Type B pancreatic cell (in vitro differentiated cells): ENCODE results near the gene NEDD4L. TPM values are rescaled to one million over a fixed set of nuclear protein-coding genes. Genes with fewer than 3 reads are reported as not detected.
A peak's percentile ranks its signal among the peaks of the same experiment; 100 is the strongest.

ENCODE experiments used
- DNase-seq: peaks from one replicate; pipeline ENCODE4 v3.0.0; 2021; ENCODE audit warnings: mixed read lengths; ENCODE audit not compliant: unreplicated experiment; ENCODE audit errors: extremely low spot score
- H3K27ac Mint-ChIP-seq: 2 replicates; pipeline ENCODE4 v1.8.0; 2021; ENCODE audit warnings: mild to moderate bottlenecking, mixed read lengths
- H3K27me3 Mint-ChIP-seq: 2 replicates; pipeline ENCODE4 v1.8.0; 2021; ENCODE audit warnings: mixed read lengths
- H3K36me3 Mint-ChIP-seq: 2 replicates; pipeline ENCODE4 v1.8.0; 2021; ENCODE audit warnings: mixed read lengths
- H3K4me1 Mint-ChIP-seq: one replicate; pipeline ENCODE4 v1.8.0; 2021; ENCODE audit warnings: mixed read lengths; ENCODE audit not compliant: unreplicated experiment
- H3K4me3 Mint-ChIP-seq: 2 replicates; pipeline ENCODE4 v1.8.0; 2021; ENCODE audit warnings: mild to moderate bottlenecking, mixed read lengths
- H3K9me3 Mint-ChIP-seq: 2 replicates; pipeline ENCODE4 v1.8.0; 2021; ENCODE audit warnings: mixed read lengths
- CTCF ChIP-seq: fragments of 200-600 bp; sonication (generic); conservative IDR thresholded peaks from 2 replicates; pipeline ENCODE4 v1.5.0; 2021; ENCODE audit warnings: antibody characterized with exemption, mild to moderate bottlenecking
- total RNA-seq: library from RNA; stranded (reverse); gene quantifications from 2 replicates; pipeline ENCODE4 v1.2.1, GENCODE V29; 2021; ENCODE audit warnings: low replicate concordance

NEDD4L gene
- total RNA-seq, 1 donor from 2014 or later, result 84.7 TPM

- no peak overlapping the region for H3K27ac Mint-ChIP-seq
- H3K36me3 Mint-ChIP-seq, result peaks cover 4% of the 10 kb centered on the region
- H3K9me3 Mint-ChIP-seq, result no peaks in the 10 kb centered on the region
- peaks cover 49% of the 10 kb centered on the region for H3K4me1 Mint-ChIP-seq
- no peak overlapping the region for H3K4me3 Mint-ChIP-seq
- H3K27me3 Mint-ChIP-seq, result no peaks in the 10 kb centered on the region
- DNase-seq, result no peak
- TF ChIP-seq CTCF, result no peak
Measured at GRCh38 chr18:58183226-58183625, 139.2 kb downstream of the NEDD4L start.

- DNase-seq, result no peak
Measured at GRCh38 chr18:58186258-58186948, 142.4 kb downstream of the NEDD4L start.

GRCh38 chr18:58187674-58188073 lies 143.6 kb downstream of the NEDD4L start:
- no peak overlapping the region for H3K4me3 Mint-ChIP-seq
- no peak for TF ChIP-seq CTCF
- DNase-seq, result no peak
- peaks cover 24% of the 10 kb centered on the region for H3K4me1 Mint-ChIP-seq
- no peaks in the 10 kb centered on the region for H3K9me3 Mint-ChIP-seq
- H3K36me3 Mint-ChIP-seq, result no peaks in the 10 kb centered on the region
- H3K27ac Mint-ChIP-seq, result peak overlapping the region; percentile 56
- H3K27me3 Mint-ChIP-seq, result no peaks in the 10 kb centered on the region

More at GRCh38 chr18:58186258-58186948, 142.4 kb downstream of the NEDD4L start:
- no peaks in the 10 kb centered on the region for H3K9me3 Mint-ChIP-seq
- H3K36me3 Mint-ChIP-seq, result no peaks in the 10 kb centered on the region
- H3K27me3 Mint-ChIP-seq, result no peaks in the 10 kb centered on the region
- no peak overlapping the region for H3K4me3 Mint-ChIP-seq
- H3K27ac Mint-ChIP-seq, result peak overlapping the region; percentile 66
- H3K4me1 Mint-ChIP-seq, result peaks cover 29% of the 10 kb centered on the region
- TF ChIP-seq CTCF, result no peak

- no peak for TF ChIP-seq CTCF
- DNase-seq, result no peak
- H3K36me3 Mint-ChIP-seq, result no peaks in the 10 kb centered on the region
- H3K9me3 Mint-ChIP-seq, result no peaks in the 10 kb centered on the region
- peaks cover 23% of the 10 kb centered on the region for H3K4me1 Mint-ChIP-seq
- H3K27ac Mint-ChIP-seq, result no peak overlapping the region
- H3K4me3 Mint-ChIP-seq, result no peak overlapping the region
- no peaks in the 10 kb centered on the region for H3K27me3 Mint-ChIP-seq
Measured at GRCh38 chr18:58188996-58189395, 145.0 kb downstream of the NEDD4L start.

GRCh38 chr18:58190842-58191530 lies 147.0 kb downstream of the NEDD4L start:
- Mint-ChIP-seq H3K27ac (no peak overlapping the region), H3K4me1 (peaks cover 37% of the 10 kb centered on the region), H3K27me3 (no peaks in the 10 kb centered on the region), H3K9me3 (no peaks in the 10 kb centered on the region), H3K4me3 (no peak overlapping the region), H3K36me3 (no peaks in the 10 kb centered on the region)
- TF ChIP-seq CTCF, result no peak
- no peak for DNase-seq
